ENCODE measurements around the gene ARIH2.

Gene ARIH2

GRCh38 chr3:49021813-49022687 is 103.4 kb downstream of the ARIH2 start, which contains the start of gene NDUFAF3:
Gene NDUFAF3 (plus strand): TSS chr3:49022121. CDS start chr3:49022145, 24 bp downstream.
- DNase-seq: peak; percentile 94

- no peak for DNase-seq
Measured at GRCh38 chr3:49022688-49023171, 104.1 kb downstream of the ARIH2 start.

GRCh38 chr3:49023775-49024174 is 105.1 kb downstream of the ARIH2 start:
- DNase-seq: no peak

- DNase-seq: no peak
Measured at GRCh38 chr3:49024449-49024848, 105.8 kb downstream of the ARIH2 start.

GRCh38 chr3:49025005-49025792 is 106.6 kb downstream of the ARIH2 start:
- no peak for DNase-seq

GRCh38 chr3:49025793-49026520 is 107.3 kb downstream of the ARIH2 start:
- no peak for DNase-seq

- no peak for DNase-seq
Measured at GRCh38 chr3:49026536-49026935, 107.9 kb downstream of the ARIH2 start.

GRCh38 chr3:49027634-49028033 is 109.0 kb downstream of the ARIH2 start:
- DNase-seq: no peak

- DNase-seq: no peak
Measured at GRCh38 chr3:49028298-49028672, 109.6 kb downstream of the ARIH2 start.

GRCh38 chr3:49028673-49029562 is 110.3 kb downstream of the ARIH2 start, which contains the start of gene IMPDH2:
Gene IMPDH2 (minus strand): TSS chr3:49029398. CDS start chr3:49029350, 48 bp downstream.
- peak; percentile 93 for DNase-seq

- DNase-seq: no peak
Measured at GRCh38 chr3:49029563-49029884, 110.9 kb downstream of the ARIH2 start.

- no peak for DNase-seq
Measured at GRCh38 chr3:49030321-49030720, 111.7 kb downstream of the ARIH2 start.

- no peak for DNase-seq
Measured at GRCh38 chr3:49032646-49033304, 114.1 kb downstream of the ARIH2 start.

- no peak for DNase-seq
Measured at GRCh38 chr3:49034650-49035049, 116.0 kb downstream of the ARIH2 start.

GRCh38 chr3:49035281-49035680 is 116.6 kb downstream of the ARIH2 start:
- DNase-seq: no peak
